ENCODE data around the gene PIGM.
"Not testable (repeated sequence)": the region's sequence is repeated elsewhere in the genome, so short reads cannot be mapped to it uniquely, and the experiment has no call there.

The PIGM gene

GRCh38 chr1:160061369-160062229 is 29.8 kb upstream of the PIGM start:
- no peak for DNase-seq (ENCODE audit: low read depth in 2 of 2)

DNA sequence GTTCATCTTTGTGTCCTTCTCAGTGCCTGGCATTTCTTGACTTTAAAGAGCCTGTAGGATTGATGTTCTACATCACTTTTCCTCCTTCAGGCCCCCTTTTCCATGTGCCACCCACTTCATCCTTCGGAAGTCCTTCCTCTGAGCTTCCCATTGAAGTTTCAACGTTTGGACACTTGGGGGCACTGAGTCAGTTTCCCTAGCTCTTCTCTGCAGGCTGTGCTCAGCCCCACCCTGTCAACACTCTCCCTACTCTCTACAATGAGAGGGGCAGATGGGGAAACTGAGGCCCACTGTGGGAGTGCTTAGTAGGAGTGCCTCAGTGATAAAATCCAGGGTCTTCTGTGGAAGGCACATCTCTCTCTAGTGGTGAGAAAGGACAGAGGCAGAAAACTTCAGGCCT is 26.3 kb upstream of the PIGM start:
- no peak for DNase-seq (ENCODE audit: low read depth in 2 of 2)

GRCh38 chr1:160056648-160057169 is 24.9 kb upstream of the PIGM start:
- DNase-seq (ENCODE audit: low read depth in 2 of 2), result no peak

GRCh38 chr1:160053548-160054365 is 22.0 kb upstream of the PIGM start:
- no peak for DNase-seq (ENCODE audit: low read depth in 2 of 2)

DNA sequence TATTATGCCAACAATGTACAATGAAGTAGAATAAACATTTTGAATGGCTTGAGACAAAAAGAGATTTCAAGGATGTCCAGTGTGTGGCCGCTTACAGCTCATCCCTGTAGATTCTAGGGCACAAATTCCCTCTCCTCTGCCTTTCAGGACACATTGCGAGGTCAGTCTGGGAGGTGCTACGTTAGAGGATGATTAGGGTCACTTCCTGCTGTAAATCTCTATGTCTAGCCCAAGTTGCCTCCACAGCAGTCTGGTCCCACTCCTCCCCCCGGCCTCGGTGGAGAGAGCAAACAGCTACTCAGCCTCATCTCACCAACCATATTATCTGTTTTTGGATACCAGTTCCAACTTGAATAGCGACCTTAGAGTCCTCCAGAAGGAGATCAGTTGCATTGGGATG is 21.1 kb upstream of the PIGM start:
- no peak for DNase-seq (ENCODE audit: low read depth in 2 of 2)

DNA sequence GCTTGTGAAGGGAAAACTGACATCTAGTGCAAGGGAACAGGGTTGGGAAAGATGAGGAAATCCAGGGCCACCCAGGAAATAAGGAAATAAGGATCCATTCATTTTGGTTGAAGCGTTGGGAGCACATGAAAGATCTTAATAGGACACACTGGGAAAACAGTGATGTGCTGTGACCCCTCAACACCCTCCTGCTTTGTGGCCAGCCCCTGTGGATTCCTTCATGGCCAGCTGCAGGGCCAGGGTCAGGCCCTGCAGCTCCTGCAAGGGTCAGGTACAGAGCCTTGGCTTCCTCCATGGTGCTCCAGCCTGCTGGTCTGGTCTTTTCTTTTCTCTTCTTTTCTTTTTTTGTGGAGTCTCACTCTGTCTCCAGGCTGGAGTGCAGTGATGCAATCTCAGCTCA is 18.8 kb upstream of the PIGM start:
- DNase-seq (ENCODE audit: low read depth in 2 of 2), result no peak

DNA sequence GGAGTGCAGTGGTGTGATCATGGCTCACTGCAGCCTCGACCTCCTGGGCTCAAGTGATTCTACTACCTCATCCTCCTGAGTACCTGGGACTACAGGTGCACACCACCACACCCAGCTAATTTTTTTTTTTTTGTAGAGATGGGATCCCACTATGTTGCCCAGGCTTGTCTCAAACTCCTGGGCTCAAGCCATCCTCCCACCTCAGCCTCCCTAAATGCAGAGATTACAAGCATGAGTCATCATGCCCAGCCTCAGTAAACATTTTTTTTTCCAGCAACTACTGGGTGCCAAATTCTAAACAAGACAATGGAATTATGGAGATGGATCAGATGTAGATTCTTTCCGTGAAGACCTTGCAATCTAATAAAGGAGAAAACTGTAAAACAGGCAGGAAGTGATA is 18.4 kb upstream of the PIGM start:
- DNase-seq (ENCODE audit: low read depth in 2 of 2), result not testable (repeated sequence)

GRCh38 chr1:160049101-160049500 is 17.3 kb upstream of the PIGM start:
- no peak for DNase-seq (ENCODE audit: low read depth in 2 of 2)

GRCh38 chr1:160048335-160048734 is 16.5 kb upstream of the PIGM start:
- no peak for DNase-seq (ENCODE audit: low read depth in 2 of 2)

DNA sequence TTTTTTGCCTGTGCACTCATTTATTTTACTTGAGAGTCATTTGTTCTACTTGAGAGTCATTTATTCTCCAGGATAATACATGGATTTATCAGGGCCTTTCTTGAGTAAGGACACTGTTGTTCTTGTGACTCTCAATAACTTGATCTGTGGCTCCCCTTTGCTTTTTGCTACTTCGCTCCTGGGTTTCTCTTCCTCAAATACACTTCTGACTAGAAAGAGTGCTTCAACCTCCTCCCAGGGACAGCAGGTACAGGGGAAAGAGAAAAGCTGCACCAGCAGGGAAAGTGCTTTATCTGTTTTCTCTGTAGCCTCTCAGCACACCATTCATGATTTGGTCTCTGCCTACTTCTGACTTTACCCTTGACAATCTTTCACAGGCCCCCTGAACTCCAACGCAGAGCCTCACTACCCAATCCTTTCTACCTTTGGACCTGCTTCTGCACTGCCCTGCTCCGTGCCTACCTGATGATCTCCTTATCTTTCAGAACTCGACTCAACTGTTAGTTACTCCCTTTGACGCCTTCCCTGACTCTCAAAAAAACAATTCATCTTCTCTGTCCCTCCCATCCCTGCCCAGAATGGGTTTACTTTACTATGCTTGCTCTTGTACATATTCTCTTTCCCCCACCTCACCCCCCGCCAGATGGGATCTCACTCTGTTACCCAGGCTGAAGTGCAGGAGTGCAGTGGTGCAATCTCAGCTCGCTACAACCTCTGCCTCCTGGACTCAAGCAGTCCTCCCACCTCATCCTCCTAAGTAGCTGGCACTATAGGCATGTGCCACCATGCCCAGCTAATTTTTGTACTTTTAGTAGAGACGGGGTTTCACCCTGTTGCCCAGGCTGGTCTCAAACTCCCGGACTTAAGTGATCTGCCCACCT is 15.6 kb upstream of the PIGM start:
- DNase-seq (ENCODE audit: low read depth in 2 of 2), result no peak

GRCh38 chr1:160046494-160047110 is 14.8 kb upstream of the PIGM start:
- DNase-seq (ENCODE audit: low read depth in 2 of 2), result peak in 1 of 2 experiments; percentile 3

GRCh38 chr1:160045653-160046052 is 13.9 kb upstream of the PIGM start:
- DNase-seq (ENCODE audit: low read depth in 2 of 2), result no peak

GRCh38 chr1:160043543-160043942 is 11.8 kb upstream of the PIGM start:
- DNase-seq (ENCODE audit: low read depth in 2 of 2), result no peak

GRCh38 chr1:160040476-160040875 is 8.7 kb upstream of the PIGM start:
- DNase-seq (ENCODE audit: low read depth in 2 of 2), result no peak

- no peak for DNase-seq (ENCODE audit: low read depth in 2 of 2)
Measured at GRCh38 chr1:160032165-160032820, 503 bp upstream of the PIGM start.

- no peak for DNase-seq (ENCODE audit: low read depth in 2 of 2)
Measured at GRCh38 chr1:160030657-160031364, 979 bp downstream of the PIGM start.

GRCh38 chr1:160028426-160028825 is 3.4 kb downstream of the PIGM start:
- no peak for DNase-seq (ENCODE audit: low read depth in 2 of 2)

GRCh38 chr1:160025314-160025713 is 6.5 kb downstream of the PIGM start:
- no peak for DNase-seq (ENCODE audit: low read depth in 2 of 2)

- DNase-seq (ENCODE audit: low read depth in 2 of 2), result no peak
Measured at GRCh38 chr1:160024195-160024905, 7.4 kb downstream of the PIGM start.

Measured in fibroblast of skin of left quadriceps (primary cell).